GM19463 (cell line): ENCODE measurements around the gene POLR2B.
"Not testable (repeated sequence)": the region's sequence is repeated elsewhere in the genome, so short reads cannot be mapped to it uniquely, and the experiment has no call there.

Experiments used
- ATAC-seq: cut with Tn5 transposase; IDR thresholded peaks from one replicate; pipeline ENCODE4 v1.9.1; 2021; ENCODE audit warnings: mild to moderate bottlenecking, moderate library complexity; ENCODE audit not compliant: unreplicated experiment

The POLR2B gene

GRCh38 chr4:57051095-57051494 is 72.4 kb downstream of the POLR2B start:
- ATAC-seq: no peak

DNA sequence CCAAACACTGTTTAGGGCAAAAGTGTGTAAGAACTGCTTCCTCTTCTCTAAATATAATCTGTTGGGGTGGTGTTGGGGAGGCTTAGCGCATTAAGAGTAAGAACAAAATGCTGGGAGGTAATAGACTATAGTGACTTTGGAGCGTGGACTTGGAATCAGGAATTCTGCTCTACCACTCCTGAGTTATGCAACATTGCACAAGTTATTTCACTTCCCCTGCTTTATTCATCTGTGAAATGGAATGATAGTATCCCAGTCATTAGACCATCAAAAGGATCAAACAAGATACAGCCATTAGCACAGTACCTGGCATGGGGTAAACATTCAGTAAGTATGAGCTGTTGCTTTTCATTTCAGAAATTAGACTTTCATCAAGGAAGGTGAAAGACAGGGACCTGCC is 72.8 kb downstream of the POLR2B start:
- ATAC-seq: no peak

DNA sequence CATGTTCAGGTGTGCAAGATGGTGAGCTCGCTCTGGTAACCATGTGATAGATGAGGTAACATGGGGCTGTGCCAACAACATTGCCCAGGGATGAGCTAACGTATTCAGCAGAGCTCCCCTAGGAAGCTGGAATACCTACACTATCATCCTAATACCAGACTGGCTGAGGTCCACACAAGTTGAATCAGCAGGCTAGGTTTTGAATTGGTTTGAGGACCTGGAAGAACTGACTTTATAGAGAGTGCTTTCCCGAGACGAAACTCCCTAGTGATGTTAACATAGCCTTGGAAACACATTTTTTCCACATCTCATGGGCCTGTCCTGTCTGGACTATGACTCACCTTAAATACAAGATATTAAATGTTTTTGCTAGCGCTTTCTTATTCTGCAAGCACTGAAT is 74.8 kb downstream of the POLR2B start:
- no peak for ATAC-seq

- ATAC-seq: no peak
These were observed 77.2 kb downstream of the POLR2B start for GRCh38 chr4:57055886-57056285.

GRCh38 chr4:57059890-57060716 is 81.4 kb downstream of the POLR2B start:
- ATAC-seq: no peak

- not testable (repeated sequence) for ATAC-seq
These were observed 82.0 kb downstream of the POLR2B start for GRCh38 chr4:57060717-57061067.

- no peak for ATAC-seq
These were observed 82.7 kb downstream of the POLR2B start for GRCh38 chr4:57061395-57061794.

- ATAC-seq: no peak
These were observed 84.8 kb downstream of the POLR2B start for GRCh38 chr4:57063518-57063917.

- no peak for ATAC-seq
These were observed 85.4 kb downstream of the POLR2B start for GRCh38 chr4:57064120-57064519.

GRCh38 chr4:57064811-57065711 is 86.4 kb downstream of the POLR2B start:
- ATAC-seq: no peak

- no peak for ATAC-seq
These were observed 87.2 kb downstream of the POLR2B start for GRCh38 chr4:57065730-57066482.

DNA sequence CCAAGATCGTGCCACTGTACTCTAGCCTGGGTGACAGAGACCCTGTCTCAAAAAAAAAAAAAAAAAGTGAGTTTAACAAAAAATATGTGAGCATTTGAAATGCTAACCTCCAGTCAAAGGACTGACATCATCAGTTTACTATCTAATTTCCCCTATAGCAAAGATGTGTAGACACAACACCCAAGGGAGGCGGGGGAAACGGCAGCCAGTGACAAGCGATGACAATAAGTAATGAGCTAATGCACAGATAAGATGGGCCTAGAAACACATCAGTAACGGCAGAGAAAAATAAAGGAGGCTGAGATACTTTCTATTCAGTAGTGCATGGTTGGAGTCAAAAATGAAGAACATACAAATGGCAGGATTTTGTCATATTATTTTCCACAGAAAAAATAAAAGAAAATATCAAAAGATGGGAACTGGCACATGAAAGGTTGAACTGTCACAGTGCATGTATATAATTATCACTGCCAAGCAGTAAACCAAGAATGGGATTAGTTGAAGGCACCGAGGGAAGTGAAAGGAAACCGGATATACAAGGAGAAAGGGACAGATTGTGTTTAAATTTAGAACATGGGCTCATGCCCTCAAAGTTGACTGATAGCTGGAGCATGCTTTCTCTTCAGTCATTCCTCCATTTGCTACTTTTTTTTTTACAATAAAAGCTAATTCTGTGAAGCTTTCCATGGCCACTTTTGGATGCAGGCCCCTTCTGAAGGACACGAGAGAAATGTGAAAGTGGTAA is 89.7 kb downstream of the POLR2B start:
- no peak for ATAC-seq

DNA sequence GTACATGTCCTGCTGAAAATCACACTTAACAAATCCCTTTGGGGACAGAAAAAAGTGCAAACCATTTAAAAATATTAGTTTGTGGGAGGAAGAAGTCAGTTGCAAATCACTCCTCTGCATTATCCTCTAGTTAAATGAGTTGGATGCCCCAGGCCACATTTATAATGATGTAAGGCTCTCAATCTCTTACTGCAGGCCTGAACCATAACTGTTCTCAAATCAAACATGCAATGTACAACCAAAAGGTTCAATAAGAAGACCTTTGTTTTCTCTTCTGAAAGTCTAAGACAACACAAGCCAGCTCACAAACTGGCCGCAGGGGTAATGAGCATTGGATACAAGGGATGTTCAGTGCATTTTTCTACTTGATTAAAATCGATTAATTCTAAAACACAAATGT is 91.8 kb downstream of the POLR2B start:
- ATAC-seq: no peak

- ATAC-seq: no peak
These were observed 92.6 kb downstream of the POLR2B start for GRCh38 chr4:57071326-57071725.

- ATAC-seq: no peak
These were observed 94.9 kb downstream of the POLR2B start for GRCh38 chr4:57073559-57073958.

DNA sequence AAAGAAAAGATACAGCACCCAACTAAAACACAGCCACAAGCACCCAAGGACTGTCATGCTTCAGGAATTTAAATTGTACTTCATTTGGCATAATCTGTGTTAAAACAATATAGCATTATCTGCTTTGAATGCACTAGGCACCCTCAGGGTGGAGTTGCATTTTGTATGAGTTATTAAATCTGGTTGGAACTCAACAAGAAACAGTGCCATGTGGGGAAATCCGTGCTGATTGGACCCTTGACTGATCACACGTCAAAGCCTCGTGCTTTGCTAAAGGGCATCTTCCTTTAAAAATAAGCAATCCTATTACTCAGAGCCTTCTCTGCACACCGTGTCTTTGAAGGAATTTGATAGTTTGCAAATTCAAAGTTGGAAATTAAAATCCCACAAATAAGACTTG is 96.0 kb downstream of the POLR2B start:
- ATAC-seq: no peak

- ATAC-seq: no peak
These were observed 96.7 kb downstream of the POLR2B start for GRCh38 chr4:57075367-57075766.

DNA sequence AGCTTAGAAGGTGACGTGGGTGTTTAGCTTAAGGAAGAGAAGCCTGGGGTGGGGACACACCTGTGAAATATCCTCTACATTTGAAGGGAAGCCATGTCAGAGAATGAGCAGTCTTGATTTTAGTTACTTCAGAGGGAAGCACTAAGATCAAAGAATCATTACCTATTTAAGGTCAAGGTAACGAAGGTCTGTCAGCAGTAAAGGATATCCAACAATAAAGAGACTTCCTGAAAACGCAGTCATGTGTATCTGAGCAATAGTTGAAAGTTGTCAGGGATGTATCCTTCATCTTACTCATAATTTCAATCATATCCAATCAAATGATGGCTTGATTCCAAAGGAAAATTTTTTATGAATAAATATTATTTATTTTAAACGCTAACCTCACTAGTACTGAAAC is 98.0 kb downstream of the POLR2B start:
- ATAC-seq: no peak

DNA sequence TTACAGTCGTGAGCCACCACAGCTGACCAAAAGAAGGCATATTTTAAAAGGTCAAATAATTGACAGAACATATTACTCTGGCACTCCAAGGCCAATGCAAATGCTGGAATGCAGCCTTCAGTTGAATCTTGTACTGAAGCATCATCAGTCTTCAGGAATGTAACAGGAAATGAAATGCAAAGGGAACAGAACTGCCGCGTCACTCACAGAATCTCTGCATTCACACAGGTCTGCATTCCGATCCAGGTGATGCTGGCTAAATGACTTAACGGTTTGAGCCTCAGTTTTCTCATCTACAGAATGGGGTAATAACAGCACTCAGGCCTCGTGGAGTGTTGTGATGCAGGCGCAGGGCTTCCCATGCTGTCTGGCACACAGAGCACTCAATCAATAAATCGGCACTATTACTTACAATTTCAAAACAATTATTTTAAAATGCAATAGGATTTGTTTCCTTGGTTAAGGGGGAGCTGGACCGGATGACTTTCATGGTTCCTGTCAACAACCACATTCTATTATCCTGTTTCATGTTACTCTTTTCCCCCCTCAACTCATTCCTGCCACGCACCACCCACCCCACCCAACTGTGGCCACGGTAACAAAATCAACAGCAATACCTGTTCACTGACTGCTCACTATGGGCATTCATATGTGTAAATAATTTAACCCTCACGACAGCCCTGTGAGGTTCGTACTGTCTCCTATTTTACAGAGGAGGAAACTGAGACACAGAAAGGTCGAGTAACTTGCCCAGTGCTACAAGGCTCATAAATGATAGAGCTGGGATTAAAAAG is 99.1 kb downstream of the POLR2B start:
- no peak for ATAC-seq
